SK-N-MC (cell line): Measurements from ENCODE around the gene GRM7.

Experiments
- EZH2 ChIP-seq: fragments of 200-600 bp; sonication (generic); IDR thresholded peaks from one replicate; pipeline ENCODE4 v1.6.1; 2017; ENCODE audit warnings: antibody characterized with exemption
- FOXP2 ChIP-seq: optimal IDR thresholded peaks from 2 replicates; pipeline ENCODE3; 2011; ENCODE audit warnings: mild to moderate bottlenecking, moderate library complexity; ENCODE audit not compliant: insufficient read depth; ENCODE audit errors: extremely low read length, control extremely low read depth
- POLR2AphosphoS5 ChIP-seq: IDR thresholded peaks from 2 replicates; pipeline ENCODE4 v1.6.1; 2012; ENCODE audit warnings: mild to moderate bottlenecking, low read depth, low read length, borderline replicate concordance

GRCh38 chr3:6971933-6972332 is 111.0 kb downstream of the GRM7 start:
- TF ChIP-seq EZH2 (no peak), POLR2AphosphoS5 (no peak), FOXP2 (no peak)
